Pancreas (tissue), 10 donors: ENCODE data around the gene COL4A1. TPM values are rescaled to one million over a fixed set of nuclear protein-coding genes. Genes with fewer than 3 reads are reported as not detected.
"Not testable (repeated sequence)": the region's sequence is repeated elsewhere in the genome, so short reads cannot be mapped to it uniquely, and the experiment has no call there.

Experiments used
- ATAC-seq, 4 donors: fragments of 200-7000 bp; cut with Tn5 transposase; one replicate each; pipeline versions ENCODE4 v1.8.0 to v1.9.1; 2020; ENCODE audit warnings: mild to moderate bottlenecking in 4 of 4, moderate library complexity in 4 of 4
- DNase-seq, 6 donors: peaks; one replicate each; pipeline ENCODE4 v3.0.0-alpha.2; 2020
- FAIRE-seq: peaks from 2 replicates; lab custom pipeline; 2012; peaks lifted over from hg19 to GRCh38; lab: Jason Lieb, UNC
- H3K27ac ChIP-seq, 4 donors: fragments of 200-600 bp; sonication (generic); 1 replicate in 3 of 4; 2 replicates in 1 of 4; pipeline versions ENCODE4 v1.5.0 to v1.8.0; 2020
- H3K27me3 ChIP-seq, 4 donors: fragments of 200-600 bp; one replicate each; pipeline ENCODE4 v1.8.0; 2021
- H3K36me3 ChIP-seq, 3 donors: fragments of 200-600 bp; sonication (generic) in 1 of 3; one replicate each; pipeline versions ENCODE4 v1.5.0 to v1.8.0; 2020 to 2021
- H3K4me1 ChIP-seq, 3 donors: fragments of 200-600 bp; one replicate each; pipeline ENCODE4 v1.8.0; 2021
- H3K4me3 ChIP-seq, 4 donors: fragments of 200-600 bp; sonication (generic) in 2 of 4; one replicate each; pipeline versions ENCODE4 v1.5.0 to v1.8.0; 2020 to 2021
- H3K9me3 ChIP-seq, 4 donors: fragments of 200-600 bp; one replicate each; pipeline ENCODE4 v1.8.0; 2021
- WGBS, 2 donors: extraction: QIAGEN DNeasy Blood & Tissue Kit; methylation state at CpG; one replicate each; pipeline ENCODE4 v1.1.7; 2013; 5-methylcytosine and 5-hydroxymethylcytosine counted together
- intact Hi-C, 3 donors: fragments of 100-400 bp; cut with DNase I; formaldehyde crosslinking; loops; one replicate each; pipeline versions ENCODE4 v1.11.1 to v1.14.2; 2022
- polyA plus RNA-seq, 2 donors: library from polyadenylated mRNA; stranded (reverse); fragments of 200-250 nt; gene quantifications; one replicate each; pipeline ENCODE4 v1.2.3, GENCODE V29; 2013
- total RNA-seq, 6 donors: library from RNA; stranded (reverse); fragmentation: NEBNext Ultra II Directional in 4 of 6; extraction: Animal tissue kit (Norgen Biotek cat#: 25700) in 4 of 6; gene quantifications; one replicate each; pipeline versions ENCODE4 v1.2.1 to v1.2.4, GENCODE V29; 2021 to 2023
- TF ChIP-seq, protein P1 (sequence below), 4 donors: fragments of 200-600 bp; sonication (generic) in 3 of 4; IDR thresholded peaks; one replicate each; pipeline versions ENCODE4 v1.5.0 to v1.8.0; 2021; ENCODE audit warnings: antibody characterized with exemption in 4 of 4
- donor health status: healthy with polysubstance abuse.
- donor health status: DM: no; HTN: no; CAD: no; lungs with moderate emphysema.
- donor health status: DM: no; HTN: no; CAD: no.
- donor health status: control.
- donor health status: control.
- donor health status: Bipolar disorder and iron deficiency.
- donor health status: DM: yes; HTN: yes; CAD: no.
- donor health status: DM: no; HTN: no; CAD: no.
- donor health status: DM: no; HTN: no; CAD: no.
- donor health status: DM: yes; HTN: yes; CAD: no.

Gene COL4A1
- total and polyA plus RNA-seq, 8 donors: 20.7 to 167 (median 35.6) TPM

- intact Hi-C loops: no loop called here
- Histone ChIP-seq H3K4me3 (no peak overlapping the region), H3K9me3 (no peaks in the 10 kb centered on the region), H3K36me3 (no peaks in the 10 kb centered on the region), H3K27me3 (peaks cover 0 to 13% (median 0%) of the 10 kb centered on the region in 4 donors), H3K27ac (no peak overlapping the region), H3K4me1 (no peaks in the 10 kb centered on the region)
- TF ChIP-seq, protein P1, sequence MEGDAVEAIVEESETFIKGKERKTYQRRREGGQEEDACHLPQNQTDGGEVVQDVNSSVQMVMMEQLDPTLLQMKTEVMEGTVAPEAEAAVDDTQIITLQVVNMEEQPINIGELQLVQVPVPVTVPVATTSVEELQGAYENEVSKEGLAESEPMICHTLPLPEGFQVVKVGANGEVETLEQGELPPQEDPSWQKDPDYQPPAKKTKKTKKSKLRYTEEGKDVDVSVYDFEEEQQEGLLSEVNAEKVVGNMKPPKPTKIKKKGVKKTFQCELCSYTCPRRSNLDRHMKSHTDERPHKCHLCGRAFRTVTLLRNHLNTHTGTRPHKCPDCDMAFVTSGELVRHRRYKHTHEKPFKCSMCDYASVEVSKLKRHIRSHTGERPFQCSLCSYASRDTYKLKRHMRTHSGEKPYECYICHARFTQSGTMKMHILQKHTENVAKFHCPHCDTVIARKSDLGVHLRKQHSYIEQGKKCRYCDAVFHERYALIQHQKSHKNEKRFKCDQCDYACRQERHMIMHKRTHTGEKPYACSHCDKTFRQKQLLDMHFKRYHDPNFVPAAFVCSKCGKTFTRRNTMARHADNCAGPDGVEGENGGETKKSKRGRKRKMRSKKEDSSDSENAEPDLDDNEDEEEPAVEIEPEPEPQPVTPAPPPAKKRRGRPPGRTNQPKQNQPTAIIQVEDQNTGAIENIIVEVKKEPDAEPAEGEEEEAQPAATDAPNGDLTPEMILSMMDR (IDR thresholded peaks at IDR 0.05): no peak
- no peak for DNase-seq
- WGBS, 2 donors: 62 to 68% methylated on average over 11 of the region's 11 CpGs
- no peak for FAIRE-seq
- no peak for ATAC-seq
Observed at GRCh38 chr13:110118106-110118505, 188.9 kb downstream of the COL4A1 start.

DNA sequence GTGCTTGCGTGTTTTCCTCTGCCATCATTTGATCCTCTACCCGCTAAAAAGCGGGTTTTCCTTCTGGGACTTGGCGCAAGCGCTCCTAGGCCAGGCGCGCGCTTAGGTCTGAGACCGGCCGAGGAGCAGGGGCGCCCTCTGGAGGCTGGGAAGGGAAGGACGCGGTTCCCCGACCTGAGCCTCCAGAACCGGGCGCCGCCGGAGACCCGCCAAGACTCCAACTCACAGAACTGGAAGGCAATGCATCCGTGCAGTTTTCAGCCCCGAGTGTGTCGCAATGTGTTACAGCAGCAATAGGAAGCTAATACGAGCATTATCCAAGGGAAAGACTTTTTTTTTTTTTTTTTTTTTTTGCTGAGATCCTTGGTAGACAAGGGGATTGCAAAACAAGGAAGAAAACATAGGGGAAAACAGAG lies 190.9 kb downstream of the COL4A1 start:
- TF ChIP-seq, protein P1 (IDR thresholded peaks at IDR 0.05): peak; percentile 47 to 75 (median 55)
- Histone ChIP-seq H3K4me3 (no peak overlapping the region), H3K9me3 (no peaks in the 10 kb centered on the region), H3K36me3 (no peaks in the 10 kb centered on the region), H3K27ac (no peak overlapping the region), H3K4me1 (no peaks in the 10 kb centered on the region), H3K27me3 (peaks cover 0 to 13% (median 0%) of the 10 kb centered on the region in 4 donors)
- FAIRE-seq (no peak), ATAC-seq (peak; percentile 84 to 99 (median 93)), DNase-seq (peak; percentile 42 to 90 (median 68))
- intact Hi-C loops: no loop called here
- WGBS, 2 donors: 25 to 29% methylated on average over 23 of the region's 23 CpGs

DNA sequence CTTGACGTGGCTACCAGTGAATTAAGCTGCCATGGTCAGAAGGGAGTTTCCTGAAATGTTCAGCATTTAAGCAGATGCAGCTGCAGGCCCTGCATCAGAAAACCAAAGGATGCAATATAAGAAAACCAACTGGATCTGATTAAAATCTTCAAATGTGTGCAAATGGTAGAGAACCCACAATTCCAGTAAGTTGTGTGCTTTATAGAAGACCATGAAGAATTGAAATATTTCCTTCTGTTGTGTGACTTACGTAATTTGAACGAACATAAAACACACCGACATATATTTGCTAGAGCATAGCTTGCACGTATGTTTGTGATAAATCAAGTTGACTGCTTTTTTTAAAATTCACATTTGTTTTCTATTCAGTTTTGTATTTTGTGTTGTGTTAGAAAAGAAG lies 191.4 kb downstream of the COL4A1 start:
- ATAC-seq (no peak), DNase-seq (no peak), FAIRE-seq (no peak)
- WGBS, 2 donors: 54 to 65% methylated on average over 5 of the region's 5 CpGs
- TF ChIP-seq, protein P1 (IDR thresholded peaks at IDR 0.05): no peak
- H3K4me3 ChIP-seq: no peak overlapping the region
- H3K36me3 ChIP-seq: no peaks in the 10 kb centered on the region
- peaks cover 0 to 13% (median 0%) of the 10 kb centered on the region in 4 donors for H3K27me3 ChIP-seq
- H3K9me3 ChIP-seq: no peaks in the 10 kb centered on the region
- no peaks in the 10 kb centered on the region for H3K4me1 ChIP-seq
- intact Hi-C loops: no loop called here
- no peak overlapping the region for H3K27ac ChIP-seq

GRCh38 chr13:110114316-110114715 lies 192.6 kb downstream of the COL4A1 start:
- Histone ChIP-seq H3K27ac (no peak overlapping the region), H3K27me3 (peaks cover 0 to 5% (median 0%) of the 10 kb centered on the region in 4 donors), H3K4me1 (no peaks in the 10 kb centered on the region), H3K36me3 (no peaks in the 10 kb centered on the region), H3K9me3 (no peaks in the 10 kb centered on the region), H3K4me3 (no peak overlapping the region)
- 53 to 57% methylated on average over 2 of the region's 2 CpGs for WGBS, 2 donors
- TF ChIP-seq, protein P1 (IDR thresholded peaks at IDR 0.05): no peak
- DNase-seq: no peak
- intact Hi-C loops: no loop called here
- FAIRE-seq: no peak
- no peak for ATAC-seq

DNA sequence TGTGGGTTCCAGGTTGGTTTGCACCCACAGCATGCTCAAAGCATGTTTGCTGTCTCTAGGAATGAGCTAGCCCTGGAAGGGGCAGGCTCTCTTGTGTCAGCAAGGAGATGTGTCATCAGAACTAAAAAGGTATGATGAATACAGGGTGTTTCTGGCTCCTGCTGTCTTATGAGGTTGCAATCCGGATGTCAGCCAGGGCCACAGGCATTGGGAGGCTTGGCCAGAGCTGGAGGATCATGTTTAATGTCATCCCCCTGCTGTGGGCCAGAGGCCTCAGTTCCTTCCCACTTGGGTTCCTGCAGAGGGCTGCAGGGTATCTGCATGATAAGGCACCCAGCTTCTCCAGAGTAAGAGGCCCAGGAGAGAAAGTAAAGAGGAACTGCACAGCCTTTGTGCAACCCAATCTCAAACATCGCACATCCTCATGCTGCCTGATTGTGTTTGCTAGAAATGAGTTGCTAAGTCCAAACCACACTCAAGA lies 193.6 kb downstream of the COL4A1 start:
- Histone ChIP-seq H3K9me3 (no peaks in the 10 kb centered on the region), H3K27ac (no peak overlapping the region), H3K27me3 (no peaks in the 10 kb centered on the region), H3K4me1 (no peaks in the 10 kb centered on the region), H3K36me3 (no peaks in the 10 kb centered on the region), H3K4me3 (no peak overlapping the region)
- FAIRE-seq (no peak), ATAC-seq (no peak), DNase-seq (no peak)
- TF ChIP-seq, protein P1 (IDR thresholded peaks at IDR 0.05): no peak
- 60 to 61% methylated on average over 2 of the region's 2 CpGs for WGBS, 2 donors
- intact Hi-C loops: no loop called here

GRCh38 chr13:110112379-110112778 lies 194.6 kb downstream of the COL4A1 start:
- H3K27ac ChIP-seq, H3K9me3 ChIP-seq, intact Hi-C loops, H3K36me3 ChIP-seq, H3K27me3 ChIP-seq, ATAC-seq, FAIRE-seq, H3K4me1 ChIP-seq, DNase-seq, H3K4me3 ChIP-seq: not testable (repeated sequence)
- WGBS, 2 donors: 51 to 60% methylated on average over 6 of the region's 6 CpGs
